PFSK-1 (cell line): ENCODE measurements around the gene CNTNAP2.

ENCODE experiments used
- POLR2AphosphoS5 ChIP-seq: IDR thresholded peaks from 2 replicates; pipeline ENCODE4 v1.6.1; 2012; ENCODE audit warnings: low read depth, mild to moderate bottlenecking, control low read depth, low read length, moderate library complexity
- REST ChIP-seq, 2 experiments: IDR thresholded peaks; 2 replicates each; pipeline versions ENCODE4 v1.6.1 to v1.8.0; 2011 to 2012; ENCODE audit warnings: low read depth in 2 of 2, low read length in 2 of 2, control low read depth in 1 of 2, inconsistent platforms in 1 of 2, mild to moderate bottlenecking in 1 of 2, moderate library complexity in 1 of 2; ENCODE audit not compliant: insufficient read depth in 1 of 2
- SIN3A ChIP-seq: IDR thresholded peaks from 2 replicates; pipeline ENCODE4 v1.6.1; 2012; ENCODE audit warnings: mild to moderate bottlenecking, low read length, moderate library complexity, borderline replicate concordance; ENCODE audit not compliant: insufficient read depth
- TAF1 ChIP-seq: IDR thresholded peaks from 2 replicates; pipeline ENCODE4 v1.6.1; 2012; ENCODE audit warnings: low read length, control low read depth, borderline replicate concordance; ENCODE audit not compliant: insufficient read depth

- TF ChIP-seq SIN3A (no peak), POLR2AphosphoS5 (no peak), TAF1 (no peak), REST (IDR thresholded peaks at IDR 0.05; ENCODE audit: insufficient read depth in 1 of 2, low read depth in 2 of 2, low read length in 2 of 2) (no peak)
Observed at GRCh38 chr7:148159331-148159730, 2042.7 kb downstream of the CNTNAP2 start.
